Astrocyte (in vitro differentiated cells and primary cell): Measurements from ENCODE around the gene KRT72. TPM values are rescaled to one million over a fixed set of nuclear protein-coding genes. Genes with fewer than 3 reads are reported as not detected.

ENCODE experiments used
- DNase-seq: peaks from one replicate; pipeline ENCODE4 v3.0.0-alpha.2; 2010; ENCODE audit warnings: low read depth
- FAIRE-seq: peaks from 2 replicates; lab custom pipeline; 2011; peaks lifted over from hg19 to GRCh38; lab: Jason Lieb, UNC
- H2AFZ ChIP-seq: 2 replicates; pipeline ENCODE4 v1.6.0; 2012; ENCODE audit warnings: low read depth, low read length, inconsistent platforms
- H3K27ac ChIP-seq: 2 replicates; pipeline ENCODE4 v1.5.1; 2011; ENCODE audit warnings: low read depth, low read length, inconsistent platforms
- H3K27me3 ChIP-seq: 2 replicates; pipeline ENCODE4 v1.6.0; 2011; ENCODE audit warnings: low read length, inconsistent platforms; ENCODE audit not compliant: insufficient read depth
- H3K36me3 ChIP-seq: 2 replicates; pipeline ENCODE4 v1.5.1; 2011; ENCODE audit warnings: low read length, inconsistent platforms; ENCODE audit not compliant: insufficient read depth
- H3K4me1 ChIP-seq: 2 replicates; pipeline ENCODE4 v1.5.1; 2011; ENCODE audit warnings: low read length, inconsistent platforms; ENCODE audit not compliant: insufficient read depth
- H3K4me2 ChIP-seq: 2 replicates; pipeline ENCODE4 v1.6.0; 2012; ENCODE audit warnings: low read length, inconsistent platforms
- H3K4me3 ChIP-seq: 2 replicates; pipeline ENCODE4 v1.5.1; 2011; ENCODE audit warnings: low read depth, mild to moderate bottlenecking, low read length, inconsistent platforms; ENCODE audit not compliant: insufficient read depth
- H3K79me2 ChIP-seq: 2 replicates; pipeline ENCODE4 v1.6.0; 2012; ENCODE audit warnings: mild to moderate bottlenecking, low read length, inconsistent platforms; ENCODE audit not compliant: insufficient read depth
- H3K9ac ChIP-seq: 2 replicates; pipeline ENCODE4 v1.6.0; 2012; ENCODE audit warnings: mild to moderate bottlenecking, low read length, inconsistent platforms
- H3K9me3 ChIP-seq: 2 replicates; pipeline ENCODE4 v1.5.1; 2012; ENCODE audit warnings: low read depth, mild to moderate bottlenecking, low read length, inconsistent platforms; ENCODE audit not compliant: insufficient read depth
- H4K20me1 ChIP-seq: 2 replicates; pipeline ENCODE4 v1.6.0; 2012; ENCODE audit warnings: low read length, inconsistent platforms; ENCODE audit not compliant: insufficient read depth
- H3K27ac Mint-ChIP-seq: one replicate; pipeline ENCODE4 v1.8.0; 2021; ENCODE audit warnings: mild to moderate bottlenecking, mixed read lengths; ENCODE audit not compliant: unreplicated experiment
- H3K27me3 Mint-ChIP-seq: one replicate; pipeline ENCODE4 v1.8.0; 2021; ENCODE audit warnings: low read depth, mixed read lengths; ENCODE audit not compliant: unreplicated experiment
- H3K36me3 Mint-ChIP-seq: one replicate; pipeline ENCODE4 v1.8.0; 2021; ENCODE audit warnings: low read depth, mixed read lengths; ENCODE audit not compliant: unreplicated experiment
- H3K4me1 Mint-ChIP-seq: one replicate; pipeline ENCODE4 v1.8.0; 2021; ENCODE audit warnings: low read depth, mixed read lengths; ENCODE audit not compliant: unreplicated experiment
- H3K4me3 Mint-ChIP-seq: one replicate; pipeline ENCODE4 v1.8.0; 2021; ENCODE audit warnings: mild to moderate bottlenecking, moderate library complexity, mixed read lengths; ENCODE audit not compliant: unreplicated experiment
- H3K9me3 Mint-ChIP-seq: one replicate; pipeline ENCODE4 v1.8.0; 2021; ENCODE audit warnings: mild to moderate bottlenecking, mixed read lengths; ENCODE audit not compliant: unreplicated experiment
- EZH2 ChIP-seq: IDR thresholded peaks from 2 replicates; pipeline ENCODE4 v1.6.1; 2012; ENCODE audit warnings: mild to moderate bottlenecking, low read length, inconsistent platforms; ENCODE audit not compliant: insufficient read depth
- total RNA-seq: library from RNA; stranded (reverse); gene quantifications from 2 replicates; pipeline ENCODE4 v1.2.1, GENCODE V29; 2021
- TF ChIP-seq, protein P1 (sequence below): IDR thresholded peaks from 2 replicates; pipeline ENCODE4 v1.5.1; 2011; ENCODE audit warnings: low read depth, mild to moderate bottlenecking, inconsistent platforms, low read length, moderate library complexity; ENCODE audit not compliant: insufficient read depth

KRT72 gene
- total RNA-seq, 1 donor from 2014 or later, result not detected

DNA sequence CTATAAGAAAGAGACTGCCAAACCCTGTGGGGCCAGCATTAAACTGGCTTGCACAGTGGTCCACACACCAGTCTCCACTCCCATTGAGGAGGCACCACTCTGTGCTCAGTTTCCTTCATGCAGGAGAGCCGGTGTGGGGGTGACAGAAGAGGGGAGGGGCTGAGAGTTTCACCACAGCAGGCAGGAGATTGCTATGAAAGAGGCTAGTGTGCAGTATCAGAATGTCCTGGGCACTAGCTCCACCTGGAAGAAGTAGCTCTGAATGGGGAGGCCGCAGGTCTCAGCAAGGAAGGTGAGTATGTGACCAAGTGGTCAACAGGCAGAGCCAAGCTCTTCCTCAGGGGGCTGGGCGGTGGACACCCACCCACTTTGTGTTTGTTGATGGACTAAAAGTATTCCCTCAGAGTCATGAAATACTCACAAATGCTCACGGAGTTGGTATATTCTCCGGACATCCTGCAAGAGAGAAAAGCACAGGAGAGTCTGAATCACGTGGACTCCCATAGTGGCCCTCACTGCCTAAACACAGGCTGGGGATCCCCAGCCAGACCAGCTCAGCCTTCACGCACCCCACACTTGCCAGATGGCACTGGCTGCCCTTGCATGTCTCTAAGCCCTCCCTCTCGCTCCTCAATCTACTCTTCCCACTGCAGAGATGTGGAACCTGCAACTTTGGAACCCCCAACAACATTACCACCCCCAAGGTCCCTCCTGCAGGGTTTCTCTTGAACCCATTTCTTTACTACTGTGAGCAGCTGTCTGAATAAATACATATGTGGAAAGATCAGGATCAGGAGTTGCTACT lies 7.8 kb upstream of the KRT72 start:
- Histone ChIP-seq H3K4me1 (no peaks in the 10 kb centered on the region), H4K20me1 (no peaks in the 10 kb centered on the region), H3K27me3 (peaks cover 27% of the 10 kb centered on the region), H3K4me2 (no peak overlapping the region), H3K9me3 (no peaks in the 10 kb centered on the region), H3K9ac (no peak overlapping the region), H2AFZ (no peak overlapping the region), H3K27ac (no peak overlapping the region), H3K79me2 (no peaks in the 10 kb centered on the region), H3K36me3 (no peaks in the 10 kb centered on the region), H3K4me3 (no peak overlapping the region)
- peaks cover 72% of the 10 kb centered on the region for H3K27me3 Mint-ChIP-seq
- peaks cover 6% of the 10 kb centered on the region for H3K9me3 Mint-ChIP-seq
- H3K36me3 Mint-ChIP-seq, result peaks cover 2% of the 10 kb centered on the region
- DNase-seq (no peak), FAIRE-seq (no peak)
- no peaks in the 10 kb centered on the region for H3K4me1 Mint-ChIP-seq
- H3K4me3 Mint-ChIP-seq, result no peak overlapping the region
- no peak overlapping the region for H3K27ac Mint-ChIP-seq
- no peak for TF ChIP-seq EZH2
- TF ChIP-seq, protein P1, sequence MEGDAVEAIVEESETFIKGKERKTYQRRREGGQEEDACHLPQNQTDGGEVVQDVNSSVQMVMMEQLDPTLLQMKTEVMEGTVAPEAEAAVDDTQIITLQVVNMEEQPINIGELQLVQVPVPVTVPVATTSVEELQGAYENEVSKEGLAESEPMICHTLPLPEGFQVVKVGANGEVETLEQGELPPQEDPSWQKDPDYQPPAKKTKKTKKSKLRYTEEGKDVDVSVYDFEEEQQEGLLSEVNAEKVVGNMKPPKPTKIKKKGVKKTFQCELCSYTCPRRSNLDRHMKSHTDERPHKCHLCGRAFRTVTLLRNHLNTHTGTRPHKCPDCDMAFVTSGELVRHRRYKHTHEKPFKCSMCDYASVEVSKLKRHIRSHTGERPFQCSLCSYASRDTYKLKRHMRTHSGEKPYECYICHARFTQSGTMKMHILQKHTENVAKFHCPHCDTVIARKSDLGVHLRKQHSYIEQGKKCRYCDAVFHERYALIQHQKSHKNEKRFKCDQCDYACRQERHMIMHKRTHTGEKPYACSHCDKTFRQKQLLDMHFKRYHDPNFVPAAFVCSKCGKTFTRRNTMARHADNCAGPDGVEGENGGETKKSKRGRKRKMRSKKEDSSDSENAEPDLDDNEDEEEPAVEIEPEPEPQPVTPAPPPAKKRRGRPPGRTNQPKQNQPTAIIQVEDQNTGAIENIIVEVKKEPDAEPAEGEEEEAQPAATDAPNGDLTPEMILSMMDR, result no peak

DNA sequence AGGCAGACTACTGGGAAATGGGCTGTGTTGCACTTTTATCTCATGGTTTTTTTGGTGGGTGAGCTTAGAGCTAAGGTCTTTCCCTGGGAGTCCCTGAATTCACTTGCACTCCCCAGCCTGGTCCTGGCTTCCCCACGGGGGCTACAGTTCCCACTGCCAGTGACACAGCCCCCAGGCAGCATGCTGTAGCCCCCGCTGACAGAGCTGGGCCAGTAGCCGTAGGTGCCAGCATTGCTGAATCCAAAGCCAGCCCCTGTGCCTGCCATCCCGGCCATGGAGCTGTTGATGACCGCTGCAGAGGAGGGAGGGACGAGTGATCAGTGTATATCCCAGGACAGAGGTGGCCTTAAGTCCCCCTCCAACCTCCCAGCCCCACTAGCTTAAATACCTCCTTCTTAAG lies 6.9 kb upstream of the KRT72 start:
- no peak for FAIRE-seq
- peaks cover 2% of the 10 kb centered on the region for H3K36me3 Mint-ChIP-seq
- DNase-seq, result no peak

More for the DNA sequence above, 6.9 kb upstream of the KRT72 start:
- H3K9ac ChIP-seq, result no peak overlapping the region
- no peaks in the 10 kb centered on the region for H3K4me1 ChIP-seq
- H3K9me3 ChIP-seq, result no peaks in the 10 kb centered on the region
- H4K20me1 ChIP-seq, result no peaks in the 10 kb centered on the region
- H3K9me3 Mint-ChIP-seq, result peaks cover 6% of the 10 kb centered on the region
- TF ChIP-seq EZH2, result no peak
- TF ChIP-seq, protein P1, result no peak
- no peak overlapping the region for H3K4me3 Mint-ChIP-seq
- H3K4me3 ChIP-seq, result no peak overlapping the region
- H2AFZ ChIP-seq, result no peak overlapping the region
- no peaks in the 10 kb centered on the region for H3K36me3 ChIP-seq
- peaks cover 35% of the 10 kb centered on the region for H3K27me3 ChIP-seq
- no peak overlapping the region for H3K27ac ChIP-seq
- H3K79me2 ChIP-seq, result no peaks in the 10 kb centered on the region
- H3K27me3 Mint-ChIP-seq, result peaks cover 64% of the 10 kb centered on the region
- no peak overlapping the region for H3K4me2 ChIP-seq
- peaks cover 3% of the 10 kb centered on the region for H3K4me1 Mint-ChIP-seq
- no peak overlapping the region for H3K27ac Mint-ChIP-seq
